Gastrocnemius medialis (tissue), 4 donors: Measurements from ENCODE around the gene OR4M1.

Source experiments
- CTCF ChIP-seq, 5 experiments: fragments of 450-650 bp in 3 of 5; fragments of 200-600 bp in 2 of 5; sonication (generic) in 2 of 5; IDR thresholded peaks in 4 of 5; conservative IDR thresholded peaks in 1 of 5; 1 replicate in 4 of 5; 2 replicates in 1 of 5; pipeline ENCODE4 v1.5.1; 2016 to 2019; ENCODE audit warnings: antibody characterized with exemption in 5 of 5, mild to moderate bottlenecking in 3 of 5, moderate library complexity in 3 of 5
- POLR2A ChIP-seq, 2 donors: fragments of 450-650 bp; IDR thresholded peaks; one replicate each; pipeline ENCODE4 v1.6.1; 2017; ENCODE audit warnings: antibody characterized with exemption in 2 of 2, mild to moderate bottlenecking in 2 of 2, moderate library complexity in 2 of 2

- TF ChIP-seq CTCF (IDR thresholded peaks at IDR 0.05 in 4 of 5, conservative IDR thresholded peaks at IDR 0.05 in 1 of 5) (no peak), POLR2A (IDR thresholded peaks at IDR 0.05) (no peak)
Observed at GRCh38 chr14:19775587-19775986, 2.3 kb downstream of the OR4M1 start.
